ELR (cell line): ENCODE measurements around the gene RBPJ.
"Not testable (repeated sequence)": the region's sequence is repeated elsewhere in the genome, so short reads cannot be mapped to it uniquely, and the experiment has no call there.

ENCODE experiments used
- DNase-seq: peaks from one replicate; pipeline ENCODE4 v3.0.0-alpha.2; 2015; ENCODE audit warnings: low read depth

Gene RBPJ

DNA sequence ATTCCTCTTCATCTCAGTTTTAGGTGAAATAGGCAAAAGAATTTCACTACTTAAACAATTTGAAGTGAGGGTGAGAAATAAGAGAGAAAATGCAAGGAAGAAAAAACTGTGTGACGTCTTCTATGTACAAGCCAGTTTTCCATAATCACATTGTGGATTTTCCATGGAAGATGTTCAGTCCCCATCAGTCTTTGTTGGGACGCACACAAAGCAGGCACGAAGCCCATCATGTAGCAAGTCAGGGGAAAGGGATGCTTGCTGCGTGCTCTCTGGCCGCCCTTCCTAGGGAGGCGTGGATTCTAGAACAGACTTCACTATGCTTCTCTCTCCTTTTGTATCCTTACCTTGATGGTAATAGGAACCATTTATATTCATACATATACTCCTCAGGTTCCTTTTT is 54.7 kb downstream of the RBPJ start:
- no peak for DNase-seq

DNA sequence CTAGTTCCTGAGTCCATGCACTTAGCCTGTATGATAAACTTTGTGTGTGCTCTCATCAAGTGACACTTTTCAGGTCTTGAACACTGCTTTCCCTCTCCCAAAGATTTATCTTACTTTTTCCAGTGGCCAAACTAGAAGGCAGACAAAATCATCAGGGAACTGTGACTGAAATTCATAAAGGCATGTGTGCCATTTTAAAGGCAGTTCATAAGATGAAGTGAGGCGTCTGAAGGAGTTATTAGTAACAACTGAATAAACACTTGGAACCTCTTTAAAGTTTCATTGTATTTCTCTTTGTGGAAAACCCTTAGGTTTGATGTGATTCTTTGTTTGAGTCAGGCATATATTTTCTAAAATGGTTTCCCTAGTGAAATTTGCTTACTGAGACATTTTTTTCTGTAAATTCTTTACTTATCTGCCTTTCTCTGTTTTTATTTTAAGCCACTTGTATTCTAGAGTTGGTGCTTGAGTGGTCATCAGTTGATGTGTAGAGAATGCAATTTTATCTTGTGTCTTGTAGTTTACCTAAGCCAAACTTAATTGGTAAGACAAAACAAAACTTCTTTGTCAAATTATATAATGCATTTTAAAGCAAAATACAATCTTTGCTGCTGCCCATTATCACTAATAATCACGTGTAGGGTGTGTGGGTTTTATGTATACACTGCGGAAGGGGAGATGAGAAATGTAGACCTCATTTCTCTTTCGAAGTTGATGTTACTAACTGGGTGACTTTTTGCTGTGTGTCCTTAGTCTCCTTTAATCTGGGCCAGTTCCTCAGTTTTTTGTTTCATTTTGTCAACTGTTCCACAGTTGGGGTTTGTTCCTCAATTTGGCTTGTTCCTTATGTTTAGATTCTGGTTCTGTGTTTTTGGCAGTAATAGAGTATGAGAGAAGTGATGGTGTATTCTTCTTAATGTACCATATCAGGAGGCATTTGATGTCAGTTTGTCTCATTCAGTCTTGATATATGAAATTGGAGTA is 56.8 kb downstream of the RBPJ start:
- no peak for DNase-seq

DNA sequence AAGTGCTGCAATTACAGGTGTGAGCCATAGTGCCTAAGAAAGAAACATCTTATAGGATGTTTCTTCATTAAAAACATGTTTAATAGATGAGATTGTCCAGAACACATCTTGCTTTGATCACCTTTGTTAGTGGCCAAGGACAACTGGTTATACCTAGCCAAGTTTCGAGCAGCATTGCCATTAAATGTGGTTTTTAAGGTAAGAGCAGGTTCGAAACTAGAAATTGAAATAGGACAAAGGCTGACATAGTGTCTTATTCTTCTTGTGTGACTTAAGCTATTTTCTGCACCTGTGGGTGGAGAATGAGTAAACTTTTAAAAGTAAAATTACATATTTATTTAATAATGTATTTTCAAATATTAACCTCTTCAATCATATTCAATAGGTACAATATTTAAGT is 59.0 kb downstream of the RBPJ start:
- no peak for DNase-seq

DNA sequence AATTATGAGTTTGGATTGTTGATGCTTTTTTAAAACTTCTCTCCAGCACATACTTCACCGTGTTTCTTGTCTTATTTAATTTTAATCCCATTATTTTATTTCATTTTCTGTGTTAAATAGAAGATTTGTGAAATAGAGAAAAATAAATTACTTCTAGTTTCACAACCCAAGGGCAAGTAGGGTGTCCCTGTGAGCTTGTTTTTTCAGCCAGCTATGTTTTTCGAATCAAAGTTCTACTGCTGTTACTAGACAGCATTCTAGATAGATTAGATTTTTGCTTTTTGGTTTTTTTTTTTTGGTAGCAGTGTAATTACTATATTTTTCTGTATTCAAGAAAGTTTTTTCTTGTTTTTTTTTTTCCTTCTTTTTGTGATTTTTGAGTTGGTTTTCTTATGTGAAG is 59.9 kb downstream of the RBPJ start:
- DNase-seq = no peak

DNA sequence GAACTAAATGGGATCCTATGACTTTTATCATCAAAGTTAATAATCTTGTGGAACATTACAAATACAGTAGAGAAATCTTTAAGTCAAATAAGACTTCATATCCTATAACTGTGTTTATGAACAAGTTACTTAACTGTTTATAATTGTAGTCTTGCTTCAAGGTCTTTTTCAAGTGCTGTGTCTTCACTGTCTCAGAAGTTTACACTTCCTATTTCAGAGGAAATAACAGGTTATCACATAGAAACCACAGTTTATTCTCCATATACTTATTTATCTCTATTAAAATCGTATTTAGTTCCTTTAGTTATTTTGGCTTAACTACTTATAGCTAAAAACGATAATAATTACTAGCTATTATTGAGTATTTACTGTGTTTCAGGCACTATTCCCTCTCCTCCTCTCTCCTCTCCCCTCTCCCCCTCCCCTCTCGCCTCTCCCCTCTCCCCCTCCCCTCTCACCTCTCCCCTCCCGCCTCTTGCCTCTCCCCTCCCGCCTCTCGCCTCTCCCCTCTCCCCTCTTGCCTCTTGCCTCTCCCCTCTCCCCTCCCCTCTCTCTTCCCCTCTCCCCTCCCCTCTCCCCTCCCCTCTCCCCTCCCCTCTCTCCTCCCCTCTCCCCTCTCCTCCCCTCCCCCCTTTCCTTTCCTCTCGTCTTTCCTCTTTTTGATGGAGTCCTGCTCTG is 63.7 kb downstream of the RBPJ start:
- DNase-seq = no peak

DNA sequence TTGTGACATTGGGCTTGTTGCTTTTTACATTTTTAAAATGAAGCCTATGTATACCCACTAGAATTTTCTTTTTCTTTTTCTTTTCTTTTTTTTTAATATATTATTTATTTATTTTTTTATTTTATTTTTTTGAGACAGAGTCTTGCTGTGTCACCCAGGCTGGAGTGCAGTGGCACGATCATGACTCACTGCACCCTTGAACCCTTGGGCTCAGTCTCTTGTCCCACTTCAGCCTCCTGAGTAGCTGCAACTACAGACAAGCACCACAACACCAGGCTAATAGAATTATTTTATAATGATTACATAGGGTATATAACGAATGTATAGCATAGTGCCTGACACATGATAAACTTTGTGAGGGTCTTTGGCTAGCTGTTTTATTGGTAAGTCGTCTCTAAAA is 64.9 kb downstream of the RBPJ start:
- no peak for DNase-seq

DNA sequence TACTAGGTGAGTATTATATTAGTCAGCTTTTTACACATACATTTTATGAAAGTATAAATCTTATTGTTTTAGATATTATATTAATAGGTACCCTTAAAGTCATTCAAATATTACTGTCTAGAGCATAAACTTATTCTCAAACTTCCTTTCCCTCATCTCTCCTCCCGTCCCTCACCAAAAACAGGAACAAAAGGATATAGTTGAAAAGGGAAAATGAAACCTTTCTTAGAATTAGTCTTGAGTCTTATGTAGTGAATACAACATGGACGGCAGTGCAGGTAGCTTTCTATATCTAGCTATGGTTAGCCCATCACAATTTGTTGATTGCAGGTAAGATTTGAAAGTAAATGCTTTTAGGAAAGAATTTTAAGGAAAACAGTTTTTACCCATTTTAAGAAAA is 65.6 kb downstream of the RBPJ start:
- DNase-seq = no peak

DNA sequence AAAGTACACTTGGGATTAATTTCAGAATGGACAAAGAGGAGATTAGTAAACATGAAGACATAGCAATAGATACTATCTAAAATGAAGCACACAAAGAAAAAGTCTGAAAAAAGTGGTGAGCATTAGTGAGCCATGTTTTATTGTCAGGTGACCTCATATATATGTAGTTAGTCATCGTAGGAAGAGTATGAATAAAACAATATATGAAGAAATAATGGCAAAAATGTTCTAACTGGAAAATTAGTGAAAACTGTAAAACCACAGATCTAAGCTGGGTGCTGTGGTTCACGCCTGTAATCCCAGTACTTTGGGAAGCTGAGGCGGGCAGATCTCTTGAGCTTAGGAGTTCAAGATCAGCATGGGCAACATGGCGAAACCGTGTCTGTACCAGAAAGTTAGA is 67.9 kb downstream of the RBPJ start:
- DNase-seq = peak; percentile 57

DNA sequence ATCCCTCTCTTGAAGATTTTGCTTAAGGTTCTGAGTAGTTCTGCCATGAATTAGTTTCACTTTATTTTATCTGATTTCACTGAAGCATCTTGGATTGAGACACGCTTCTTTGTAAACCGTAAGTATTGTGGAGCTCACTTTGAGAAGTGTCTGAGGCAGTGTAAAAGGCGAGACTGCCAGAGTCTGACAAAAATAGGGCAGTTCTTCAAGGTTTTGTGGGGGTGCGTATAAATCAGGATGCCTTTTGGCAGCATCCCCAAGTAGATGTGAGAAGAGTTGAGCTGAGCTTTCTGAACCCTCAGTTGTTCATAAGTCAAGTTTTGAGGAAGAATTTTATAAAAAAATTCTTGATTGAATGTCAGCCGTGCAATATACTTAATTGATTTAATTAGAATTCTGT is 76.3 kb downstream of the RBPJ start:
- no peak for DNase-seq

DNA sequence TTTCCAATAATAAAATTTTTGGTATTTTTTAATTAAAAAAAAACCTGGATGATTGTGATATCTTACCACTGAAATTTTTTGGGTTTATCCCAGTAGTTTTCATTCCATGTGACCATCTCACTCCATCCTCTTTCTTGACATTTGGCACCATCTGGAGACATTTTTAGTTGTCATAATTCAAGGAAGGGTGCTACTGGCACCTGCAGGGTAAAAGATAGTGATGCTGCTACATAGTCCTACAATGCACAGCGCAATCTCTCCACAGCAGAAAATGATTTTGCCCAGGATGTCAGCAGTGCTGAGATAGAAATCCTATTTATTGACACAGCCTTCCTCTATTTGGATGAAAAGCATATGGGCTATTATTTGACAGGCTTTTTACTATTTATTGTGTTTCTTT is 79.3 kb downstream of the RBPJ start:
- no peak for DNase-seq

DNA sequence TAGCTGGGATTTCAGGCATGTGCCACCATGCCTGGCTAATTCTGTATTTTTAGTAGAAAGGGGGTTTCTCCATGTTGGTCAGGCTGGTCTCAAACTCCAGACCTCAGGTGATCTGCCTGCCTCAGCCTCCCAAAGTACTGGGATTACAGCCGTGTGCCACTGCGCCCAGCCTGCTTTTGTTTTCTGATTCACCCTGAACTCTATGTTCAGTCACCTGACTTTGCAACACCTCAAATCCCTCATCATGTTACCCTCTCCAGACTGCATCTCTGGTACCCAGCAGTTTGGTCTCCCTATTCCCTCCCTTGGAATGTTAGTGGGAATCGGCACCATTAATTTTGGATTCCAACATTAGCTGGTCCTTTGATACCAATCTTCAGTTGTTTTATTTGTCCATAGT is 81.2 kb downstream of the RBPJ start:
- not testable (repeated sequence) for DNase-seq

DNA sequence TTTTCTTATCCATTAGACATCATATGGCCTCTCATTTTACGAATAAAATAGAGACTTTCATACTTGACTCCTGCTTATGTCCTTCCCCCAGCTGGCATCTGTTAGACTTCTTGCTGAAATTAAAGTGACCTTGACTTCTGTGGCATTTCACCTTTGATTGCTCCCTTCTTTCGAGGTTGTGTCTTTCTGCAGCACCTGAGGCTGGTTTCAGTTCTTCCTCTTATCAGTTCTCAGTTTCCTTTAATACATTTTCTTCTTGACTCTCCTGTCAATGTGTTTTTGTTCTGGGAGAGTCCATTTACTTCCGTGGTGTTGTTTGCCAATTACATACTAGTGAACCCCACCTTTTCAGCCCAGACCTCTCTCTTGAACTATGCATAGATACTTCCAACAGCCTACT is 81.6 kb downstream of the RBPJ start:
- DNase-seq = no peak

DNA sequence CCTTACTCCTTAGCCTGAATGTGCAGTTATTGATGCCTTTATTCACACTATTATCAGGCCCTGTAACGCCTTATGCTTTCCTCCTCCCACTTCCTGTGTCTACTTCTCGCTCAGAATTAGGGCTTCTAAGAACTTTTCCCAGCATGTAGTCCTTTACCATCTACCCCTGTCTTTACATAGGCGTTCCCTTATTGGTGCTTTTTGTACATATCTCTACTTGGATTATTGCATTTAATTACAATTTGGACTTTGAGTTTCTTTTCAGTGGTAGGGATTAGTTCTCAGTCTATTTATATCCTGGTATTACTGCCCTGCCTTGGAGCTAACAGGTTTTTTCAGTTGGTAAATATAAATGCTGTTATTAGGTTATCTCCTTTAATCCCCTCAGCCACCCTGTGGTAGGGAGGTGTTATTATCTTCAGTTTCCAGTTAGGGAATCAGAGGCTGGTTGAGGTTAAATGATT is 84.0 kb downstream of the RBPJ start:
- DNase-seq = no peak

DNA sequence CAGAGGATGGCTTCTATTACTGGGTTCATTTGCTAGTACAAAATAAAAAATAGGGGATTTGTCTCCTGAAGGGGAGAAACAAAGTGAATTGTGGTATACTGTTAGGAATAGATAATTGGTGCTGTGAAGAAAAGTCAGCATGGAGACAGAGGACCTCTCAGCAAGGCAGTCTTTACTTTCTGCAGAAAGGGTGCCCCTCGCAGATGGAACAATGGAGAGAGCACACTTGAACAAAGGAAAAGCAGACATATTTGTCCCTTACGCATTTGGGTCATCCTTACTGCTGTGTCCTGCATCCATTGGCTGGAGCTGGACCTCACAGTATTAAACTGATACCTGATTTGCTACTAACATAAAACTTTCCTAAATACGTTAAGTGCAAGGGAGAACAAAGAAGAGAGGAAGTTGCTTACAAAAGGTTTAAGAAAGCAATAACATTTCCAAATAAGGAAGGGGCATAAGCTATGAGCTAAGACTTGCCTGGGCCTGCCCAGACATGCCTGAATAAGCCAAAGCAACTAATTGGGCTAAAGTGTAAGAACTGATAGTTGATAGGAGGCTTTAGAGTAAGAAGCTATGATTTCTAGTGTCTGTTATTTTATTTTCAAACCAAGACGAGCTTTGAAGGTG is 85.6 kb downstream of the RBPJ start:
- no peak for DNase-seq

DNA sequence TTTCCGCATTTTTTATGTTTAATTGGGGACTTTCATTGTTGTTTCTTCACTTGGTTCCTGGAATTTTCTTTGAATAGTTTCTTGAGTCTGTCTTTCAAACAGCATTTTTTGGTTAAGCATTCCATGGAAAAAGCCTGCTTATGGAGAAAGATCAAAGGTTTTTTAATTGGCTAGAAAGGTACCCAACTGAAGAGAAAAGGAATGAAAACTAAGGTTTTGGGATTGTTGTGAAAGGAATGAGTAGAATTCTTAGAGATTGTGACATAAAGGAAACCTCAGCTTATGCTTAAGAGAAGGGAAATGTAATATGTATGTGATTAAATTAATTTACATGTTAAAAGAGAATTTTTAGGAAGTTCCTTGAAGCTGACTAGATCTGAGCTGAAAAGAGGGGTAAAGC is 86.7 kb downstream of the RBPJ start:
- no peak for DNase-seq

DNA sequence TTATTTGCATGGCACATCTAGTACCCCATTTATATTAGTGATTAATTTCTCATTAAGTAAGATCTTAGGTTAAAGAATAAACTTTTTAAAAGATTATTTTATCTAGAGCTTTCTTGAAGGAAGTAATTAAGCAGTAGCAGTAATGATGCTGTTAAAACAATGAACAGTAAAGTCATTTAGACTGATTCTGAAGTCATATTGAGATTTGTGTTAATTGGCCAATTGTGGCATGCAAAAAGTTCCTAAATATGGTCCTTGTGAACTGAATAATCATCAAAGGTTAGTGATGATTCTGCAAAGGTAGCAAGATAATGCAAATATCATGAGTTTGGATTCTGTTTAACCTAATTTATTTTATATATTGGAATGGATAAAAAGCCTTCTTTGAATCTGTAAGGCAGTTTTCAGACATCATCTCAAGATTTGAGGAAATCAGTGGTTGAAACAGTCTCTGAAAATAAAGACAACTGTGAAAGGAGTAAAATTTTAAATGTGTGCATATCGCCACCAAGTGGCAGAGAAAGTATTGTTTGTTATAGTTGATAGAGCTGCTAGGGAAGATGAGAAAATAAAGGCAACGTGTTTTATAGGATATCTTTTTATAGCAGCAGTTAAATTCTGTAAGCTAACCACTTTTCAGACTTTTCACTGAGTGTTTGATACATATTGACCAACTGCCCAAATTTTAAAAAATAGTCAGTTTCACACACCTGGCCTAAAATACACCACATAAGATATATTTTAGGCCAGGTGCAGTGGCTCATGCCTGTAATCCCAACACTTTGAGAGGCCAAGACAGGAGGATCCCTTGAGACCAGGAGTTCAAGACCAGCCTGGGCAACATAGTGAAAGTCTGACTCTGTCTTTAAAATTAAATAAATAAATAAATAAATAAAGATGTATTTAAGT is 89.8 kb downstream of the RBPJ start:
- peak; percentile 68 for DNase-seq

DNA sequence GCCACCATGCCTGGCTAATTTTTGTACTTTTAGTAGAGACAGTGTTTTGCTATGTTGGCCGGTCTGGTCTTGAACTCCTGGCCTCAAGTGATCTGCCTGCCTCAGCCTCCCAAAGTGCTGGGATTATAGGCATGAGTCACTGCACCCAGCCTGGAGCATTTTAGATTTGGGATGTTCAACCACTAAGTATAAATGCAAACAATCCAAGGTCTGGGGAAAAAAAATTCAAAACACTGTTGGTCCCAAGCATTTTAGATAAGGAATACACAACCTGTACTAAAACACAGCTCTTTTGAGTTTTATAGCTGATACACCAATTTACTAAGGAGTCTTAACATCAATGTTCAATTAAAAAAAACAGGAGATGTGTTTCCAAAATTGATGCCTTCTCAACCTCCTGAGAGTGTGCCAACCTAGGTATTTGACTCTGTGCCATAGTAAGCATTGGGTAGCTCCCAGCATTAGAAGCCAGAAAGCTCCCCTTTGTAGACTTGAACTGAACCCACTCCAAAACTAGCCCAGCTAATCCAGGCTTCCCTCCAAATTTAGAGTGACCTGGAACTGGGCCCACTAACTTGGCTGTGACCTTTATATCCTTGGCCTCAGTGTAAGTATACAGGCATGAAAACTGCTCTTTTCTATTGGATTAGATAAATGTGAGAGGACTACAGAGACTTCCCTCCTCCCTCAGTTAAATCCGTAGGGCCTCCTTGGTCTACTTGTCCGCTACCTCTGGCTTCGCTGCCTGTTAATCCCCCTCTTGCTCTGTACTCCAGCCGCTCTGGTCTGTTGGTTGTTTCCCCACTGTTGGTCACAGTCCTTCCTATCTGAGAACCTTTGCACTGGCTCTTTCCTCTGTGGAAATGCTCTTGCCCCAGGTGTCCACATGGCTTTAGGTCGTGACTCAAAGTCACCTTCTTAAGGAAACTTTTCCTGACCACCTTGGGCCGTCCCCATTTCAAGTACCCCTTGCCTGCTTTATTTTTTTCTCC is 91.9 kb downstream of the RBPJ start:
- no peak for DNase-seq

DNA sequence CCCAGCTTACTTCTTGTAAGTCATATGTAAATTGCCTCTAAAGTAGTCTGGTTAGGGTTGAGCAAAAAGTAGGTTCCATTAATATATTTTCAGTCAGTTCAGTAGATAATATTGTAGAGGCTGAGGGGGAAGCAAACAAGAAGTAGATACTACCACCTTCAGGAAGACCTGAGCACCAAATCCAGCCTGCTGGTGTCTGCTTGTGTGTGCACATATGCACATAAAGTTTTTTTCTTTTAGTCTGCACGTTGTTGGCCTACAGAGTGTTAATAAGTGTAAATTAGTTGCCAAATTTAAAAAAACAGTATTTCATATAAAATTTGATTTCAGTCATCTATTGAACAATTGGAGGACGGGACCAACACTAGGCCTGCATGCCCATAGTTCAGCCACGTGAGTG is 92.8 kb downstream of the RBPJ start:
- DNase-seq = no peak

DNA sequence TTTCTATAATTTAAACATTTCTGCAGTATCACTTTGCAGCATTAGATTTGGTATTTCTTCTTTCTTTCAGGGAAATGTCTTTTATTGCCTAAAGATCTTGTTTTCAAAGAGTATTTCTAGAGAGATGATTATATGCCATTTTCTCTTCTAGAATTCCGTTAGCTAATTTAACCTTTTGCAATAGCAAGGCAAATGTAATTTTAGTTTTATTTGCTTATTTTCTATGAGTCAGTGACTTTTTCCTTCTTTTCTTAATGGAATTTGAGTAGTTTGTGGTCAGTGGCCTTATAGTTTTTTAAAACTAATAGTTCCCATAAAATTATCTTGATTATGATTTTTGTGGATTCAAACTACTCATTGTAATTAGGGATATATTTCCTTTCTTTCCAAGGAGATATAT is 97.3 kb downstream of the RBPJ start:
- DNase-seq = no peak

DNA sequence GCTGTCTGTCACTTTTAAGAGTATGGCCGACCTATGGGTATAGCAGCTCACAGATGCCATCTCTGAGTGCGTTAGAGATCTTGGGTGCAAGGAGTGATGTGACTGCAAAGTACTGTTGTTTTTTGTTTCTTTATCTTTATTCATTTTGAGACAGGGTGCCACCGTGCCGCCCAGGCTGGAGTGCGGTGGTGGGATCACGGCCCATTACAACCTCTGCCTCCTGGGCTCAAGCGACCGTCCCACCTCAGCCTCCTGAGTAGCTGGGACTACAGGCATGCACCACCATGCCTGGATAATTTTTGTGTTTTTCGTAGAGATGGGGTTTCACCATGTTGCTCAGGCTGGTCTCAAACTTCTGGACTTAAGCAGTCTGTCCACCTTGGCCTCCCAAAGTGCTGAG is 98.0 kb downstream of the RBPJ start:
- no peak for DNase-seq

DNA sequence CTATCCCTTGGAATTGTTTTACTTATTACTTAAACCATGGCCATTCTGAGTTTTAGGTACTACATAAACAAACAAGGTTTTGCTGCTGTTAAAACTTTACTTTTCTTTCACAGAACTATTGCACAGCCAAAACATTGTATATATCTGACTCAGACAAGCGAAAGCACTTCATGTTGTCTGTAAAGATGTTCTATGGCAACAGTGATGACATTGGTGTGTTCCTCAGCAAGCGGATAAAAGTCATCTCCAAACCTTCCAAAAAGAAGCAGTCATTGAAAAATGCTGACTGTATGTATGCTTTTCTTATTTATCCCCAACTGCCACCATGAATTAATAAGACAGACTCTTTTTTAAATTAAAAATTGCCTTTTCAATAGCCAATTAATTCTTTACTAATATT is 99.6 kb downstream of the RBPJ start:
- peak; percentile 24 for DNase-seq
